ENCODE data around the gene MRPL33.

MRPL33 gene

DNA sequence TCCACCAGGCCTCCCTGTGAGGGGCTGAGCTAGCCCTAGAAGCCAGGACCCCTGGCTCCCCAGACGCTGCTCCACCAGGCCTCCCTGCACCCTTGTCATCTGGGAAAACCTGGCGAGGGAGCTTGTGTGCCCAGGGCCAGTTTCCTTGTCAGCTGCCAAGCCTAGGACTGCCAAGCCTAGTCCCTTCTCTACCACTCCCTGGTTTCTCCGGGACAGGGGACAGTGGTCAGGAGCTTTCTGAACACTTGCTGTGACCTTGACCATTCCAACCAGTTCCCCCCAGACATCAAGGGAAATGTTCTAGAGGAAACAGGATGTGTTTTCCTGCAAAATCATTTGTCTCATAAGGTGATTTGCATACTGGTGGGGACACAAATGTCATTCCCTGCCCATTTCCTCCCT lies 41.3 kb upstream of the MRPL33 start:
- no peak for DNase-seq
- H3K4me1 ChIP-seq (ENCODE audit: control insufficient read depth, insufficient read depth, low read length, poor library complexity, severe bottlenecking): no peaks in the 10 kb centered on the region
- no peak overlapping the region for H3K4me3 ChIP-seq (ENCODE audit: insufficient read depth, low read depth, low read length, poor library complexity, severe bottlenecking)
- no peak overlapping the region for H3K27ac ChIP-seq (ENCODE audit: insufficient read depth, low read length, poor library complexity, severe bottlenecking)
- no peaks in the 10 kb centered on the region for H3K27me3 ChIP-seq (replicated peaks; ENCODE audit: control insufficient read depth, insufficient read depth, low read length, poor library complexity, severe bottlenecking)
- H3K36me3 ChIP-seq (ENCODE audit: control insufficient read depth, insufficient read depth, low read length): no peaks in the 10 kb centered on the region
- no peaks in the 10 kb centered on the region for H3K9me3 ChIP-seq (ENCODE audit: control insufficient read depth, low read length)

GRCh38 chr2:27730980-27731691 lies 40.4 kb upstream of the MRPL33 start:
- DNase-seq: no peak
- H3K4me3 ChIP-seq (ENCODE audit: insufficient read depth, low read depth, low read length, poor library complexity, severe bottlenecking): no peak overlapping the region
- H3K27me3 ChIP-seq (replicated peaks; ENCODE audit: control insufficient read depth, insufficient read depth, low read length, poor library complexity, severe bottlenecking): no peaks in the 10 kb centered on the region
- no peaks in the 10 kb centered on the region for H3K4me1 ChIP-seq (ENCODE audit: control insufficient read depth, insufficient read depth, low read length, poor library complexity, severe bottlenecking)
- no peaks in the 10 kb centered on the region for H3K36me3 ChIP-seq (ENCODE audit: control insufficient read depth, insufficient read depth, low read length)
- H3K9me3 ChIP-seq (ENCODE audit: control insufficient read depth, low read length): no peaks in the 10 kb centered on the region
- no peak overlapping the region for H3K27ac ChIP-seq (ENCODE audit: insufficient read depth, low read length, poor library complexity, severe bottlenecking)

- no peak overlapping the region for H3K27ac ChIP-seq (ENCODE audit: insufficient read depth, low read length, poor library complexity, severe bottlenecking)
- H3K9me3 ChIP-seq (ENCODE audit: control insufficient read depth, low read length): no peaks in the 10 kb centered on the region
- no peak overlapping the region for H3K4me3 ChIP-seq (ENCODE audit: insufficient read depth, low read depth, low read length, poor library complexity, severe bottlenecking)
- H3K36me3 ChIP-seq (ENCODE audit: control insufficient read depth, insufficient read depth, low read length): no peaks in the 10 kb centered on the region
- H3K4me1 ChIP-seq (ENCODE audit: control insufficient read depth, insufficient read depth, low read length, poor library complexity, severe bottlenecking): no peaks in the 10 kb centered on the region
- DNase-seq: no peak
- H3K27me3 ChIP-seq (replicated peaks; ENCODE audit: control insufficient read depth, insufficient read depth, low read length, poor library complexity, severe bottlenecking): no peaks in the 10 kb centered on the region
Observed at GRCh38 chr2:27734305-27734704, 37.2 kb upstream of the MRPL33 start.

DNA sequence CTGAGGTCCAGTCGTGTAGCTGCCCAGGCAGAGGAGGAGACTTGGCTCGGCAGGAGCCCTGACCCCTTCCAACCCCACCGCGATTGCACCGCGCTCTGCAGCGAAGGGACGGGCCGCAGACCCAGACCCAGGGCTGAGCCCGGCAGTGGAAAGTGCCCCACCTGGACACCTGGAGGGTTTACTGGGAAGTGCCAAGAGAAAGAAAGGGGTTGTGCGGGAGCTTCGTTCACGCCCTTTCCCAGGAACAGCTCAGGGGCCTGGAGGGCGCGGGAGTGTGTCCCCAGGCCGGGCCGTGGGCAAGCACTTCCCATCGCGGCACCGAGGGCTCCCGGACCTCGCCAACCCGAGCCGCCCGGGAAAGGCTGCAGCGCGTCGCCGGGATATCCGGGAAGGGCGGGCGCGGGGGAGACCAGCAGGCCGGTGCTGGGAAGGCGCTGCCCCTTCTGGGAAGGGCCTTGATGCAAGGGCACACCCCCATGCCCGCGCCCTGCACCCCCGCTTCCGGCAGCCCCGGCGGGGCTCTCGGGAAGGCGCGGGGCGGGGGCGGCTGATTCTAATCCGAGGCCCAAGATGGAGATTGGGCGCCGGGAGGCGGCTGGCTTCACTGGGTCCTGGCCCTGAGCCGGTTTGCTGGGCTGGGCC lies 36.1 kb upstream of the MRPL33 start:
- peak overlapping the region; percentile 2 for H3K27ac ChIP-seq (ENCODE audit: insufficient read depth, low read length, poor library complexity, severe bottlenecking)
- peak in 2 of 3 donors; percentile 1 to 7 for DNase-seq
- H3K4me3 ChIP-seq (ENCODE audit: insufficient read depth, low read depth, low read length, poor library complexity, severe bottlenecking): peak overlapping the region; percentile 48
- no peaks in the 10 kb centered on the region for H3K36me3 ChIP-seq (ENCODE audit: control insufficient read depth, insufficient read depth, low read length)
- H3K4me1 ChIP-seq (ENCODE audit: control insufficient read depth, insufficient read depth, low read length, poor library complexity, severe bottlenecking): no peaks in the 10 kb centered on the region
- H3K9me3 ChIP-seq (ENCODE audit: control insufficient read depth, low read length): no peaks in the 10 kb centered on the region
- no peaks in the 10 kb centered on the region for H3K27me3 ChIP-seq (replicated peaks; ENCODE audit: control insufficient read depth, insufficient read depth, low read length, poor library complexity, severe bottlenecking)

DNA sequence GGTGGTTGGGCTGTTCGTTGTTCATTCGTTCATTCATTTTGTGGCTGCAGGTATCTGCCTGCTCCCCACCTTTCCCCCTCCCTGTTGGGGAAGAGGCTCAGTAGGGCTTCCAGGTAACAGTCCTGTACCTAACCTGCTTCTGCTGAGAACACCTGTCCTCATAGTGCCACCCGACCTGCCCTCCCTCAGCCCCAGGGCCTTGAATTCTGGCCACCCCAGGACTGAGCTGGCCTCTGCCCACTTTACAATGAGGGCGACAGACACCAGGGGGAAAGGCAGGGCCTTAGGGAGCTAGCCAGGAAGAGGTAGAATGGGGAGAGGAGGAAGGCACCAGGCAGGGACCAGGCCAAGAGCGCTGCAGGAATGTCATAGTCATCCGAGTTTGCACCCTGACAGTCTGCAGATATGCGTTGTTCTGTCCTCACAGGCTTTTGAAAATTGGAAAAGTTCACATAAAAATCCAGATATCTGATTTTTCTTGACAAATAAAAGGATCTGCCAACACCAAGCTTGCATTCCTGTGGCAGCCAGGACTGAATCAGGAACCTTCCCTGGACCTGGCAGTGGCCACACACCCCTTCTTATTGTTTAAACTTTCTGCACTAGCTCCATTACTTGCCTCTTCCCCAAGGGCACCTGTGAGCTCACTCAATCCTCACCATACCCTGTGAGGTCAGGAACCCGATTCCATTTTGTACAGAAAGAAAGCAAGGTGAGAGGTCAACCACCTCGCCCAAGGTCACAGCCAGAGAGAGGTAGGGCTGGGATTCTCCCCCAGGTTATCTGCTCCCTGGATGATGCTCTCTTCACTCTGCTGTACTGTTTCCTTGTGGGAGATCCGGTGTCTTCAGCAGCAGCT lies 35.3 kb upstream of the MRPL33 start:
- H3K27ac ChIP-seq (ENCODE audit: insufficient read depth, low read length, poor library complexity, severe bottlenecking): no peak overlapping the region
- DNase-seq: no peak

GRCh38 chr2:27736890-27737204 lies 34.7 kb upstream of the MRPL33 start:
- Histone ChIP-seq H3K4me3 (ENCODE audit: insufficient read depth, low read depth, low read length, poor library complexity, severe bottlenecking) (no peak overlapping the region), H3K9me3 (ENCODE audit: control insufficient read depth, low read length) (no peaks in the 10 kb centered on the region), H3K4me1 (ENCODE audit: control insufficient read depth, insufficient read depth, low read length, poor library complexity, severe bottlenecking) (no peaks in the 10 kb centered on the region), H3K27ac (ENCODE audit: insufficient read depth, low read length, poor library complexity, severe bottlenecking) (no peak overlapping the region), H3K27me3 (replicated peaks; ENCODE audit: control insufficient read depth, insufficient read depth, low read length, poor library complexity, severe bottlenecking) (no peaks in the 10 kb centered on the region), H3K36me3 (ENCODE audit: control insufficient read depth, insufficient read depth, low read length) (no peaks in the 10 kb centered on the region)
- DNase-seq: no peak

More for the DNA sequence above, 35.3 kb upstream of the MRPL33 start:
- H3K9me3 ChIP-seq (ENCODE audit: control insufficient read depth, low read length): no peaks in the 10 kb centered on the region
- no peaks in the 10 kb centered on the region for H3K4me1 ChIP-seq (ENCODE audit: control insufficient read depth, insufficient read depth, low read length, poor library complexity, severe bottlenecking)
- no peaks in the 10 kb centered on the region for H3K36me3 ChIP-seq (ENCODE audit: control insufficient read depth, insufficient read depth, low read length)
- H3K4me3 ChIP-seq (ENCODE audit: insufficient read depth, low read depth, low read length, poor library complexity, severe bottlenecking): peak overlapping the region; percentile 48
- H3K27me3 ChIP-seq (replicated peaks; ENCODE audit: control insufficient read depth, insufficient read depth, low read length, poor library complexity, severe bottlenecking): no peaks in the 10 kb centered on the region

- no peak overlapping the region for H3K27ac ChIP-seq (ENCODE audit: insufficient read depth, low read length, poor library complexity, severe bottlenecking)
- H3K27me3 ChIP-seq (replicated peaks; ENCODE audit: control insufficient read depth, insufficient read depth, low read length, poor library complexity, severe bottlenecking): no peaks in the 10 kb centered on the region
- DNase-seq: no peak
- no peaks in the 10 kb centered on the region for H3K4me1 ChIP-seq (ENCODE audit: control insufficient read depth, insufficient read depth, low read length, poor library complexity, severe bottlenecking)
- H3K9me3 ChIP-seq (ENCODE audit: control insufficient read depth, low read length): no peaks in the 10 kb centered on the region
- no peak overlapping the region for H3K4me3 ChIP-seq (ENCODE audit: insufficient read depth, low read depth, low read length, poor library complexity, severe bottlenecking)
- H3K36me3 ChIP-seq (ENCODE audit: control insufficient read depth, insufficient read depth, low read length): no peaks in the 10 kb centered on the region
Observed at GRCh38 chr2:27737676-27738348, 33.7 kb upstream of the MRPL33 start.

DNA sequence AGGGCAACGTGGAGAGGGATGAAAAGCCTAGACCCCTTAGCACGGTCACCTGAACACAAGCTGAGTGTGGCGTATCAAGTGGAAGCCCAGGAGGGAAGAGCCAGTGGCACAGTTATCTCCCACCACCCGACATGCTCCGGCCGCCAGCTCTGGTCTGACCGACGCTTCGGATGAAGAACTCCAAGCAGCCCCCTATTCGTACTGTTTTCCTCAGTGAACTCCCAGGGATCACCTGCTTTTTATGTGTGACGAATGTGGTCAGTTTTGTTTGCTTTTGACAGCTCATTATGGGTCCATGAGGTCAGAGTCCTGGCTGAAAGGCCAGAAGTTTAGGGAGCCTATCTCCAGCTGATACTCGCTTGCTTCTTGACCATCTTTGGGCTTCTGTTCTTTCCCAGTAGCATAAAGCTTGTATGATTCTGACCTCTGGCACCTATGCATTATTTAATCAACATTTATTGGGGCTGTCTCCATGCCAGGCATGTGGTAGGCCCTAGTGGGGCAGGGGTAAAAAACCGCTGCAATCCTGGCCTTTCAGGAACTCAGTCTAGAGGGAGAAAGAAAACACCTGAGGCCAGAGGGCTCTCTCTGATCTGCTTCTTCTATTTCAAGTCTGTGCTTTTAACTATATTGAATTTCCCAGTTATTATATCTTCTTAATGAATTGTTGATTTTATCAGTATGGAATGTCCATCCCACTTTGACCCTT lies 33.0 kb upstream of the MRPL33 start:
- Histone ChIP-seq H3K4me1 (ENCODE audit: control insufficient read depth, insufficient read depth, low read length, poor library complexity, severe bottlenecking) (no peaks in the 10 kb centered on the region), H3K4me3 (ENCODE audit: insufficient read depth, low read depth, low read length, poor library complexity, severe bottlenecking) (no peak overlapping the region), H3K27ac (ENCODE audit: insufficient read depth, low read length, poor library complexity, severe bottlenecking) (no peak overlapping the region), H3K27me3 (replicated peaks; ENCODE audit: control insufficient read depth, insufficient read depth, low read length, poor library complexity, severe bottlenecking) (no peaks in the 10 kb centered on the region), H3K9me3 (ENCODE audit: control insufficient read depth, low read length) (no peaks in the 10 kb centered on the region), H3K36me3 (ENCODE audit: control insufficient read depth, insufficient read depth, low read length) (no peaks in the 10 kb centered on the region)
- DNase-seq: no peak

DNA sequence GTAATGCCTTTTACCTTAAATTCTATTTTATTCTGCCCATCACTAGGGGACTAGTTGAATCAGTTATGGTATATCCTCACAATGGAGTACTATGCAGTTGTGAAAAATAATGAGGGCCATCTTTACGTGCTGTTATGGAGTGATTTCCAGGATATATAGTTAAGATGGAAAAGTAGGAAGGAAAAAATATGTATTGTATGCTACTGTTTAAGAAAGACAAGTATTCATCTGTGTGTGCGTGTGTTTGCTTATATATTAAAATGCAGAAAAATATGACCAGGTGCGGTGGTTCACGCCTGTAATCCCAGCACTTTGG lies 32.5 kb upstream of the MRPL33 start:
- no peaks in the 10 kb centered on the region for H3K4me1 ChIP-seq (ENCODE audit: control insufficient read depth, insufficient read depth, low read length, poor library complexity, severe bottlenecking)
- no peaks in the 10 kb centered on the region for H3K9me3 ChIP-seq (ENCODE audit: control insufficient read depth, low read length)
- no peak overlapping the region for H3K4me3 ChIP-seq (ENCODE audit: insufficient read depth, low read depth, low read length, poor library complexity, severe bottlenecking)
- DNase-seq: no peak
- no peak overlapping the region for H3K27ac ChIP-seq (ENCODE audit: insufficient read depth, low read length, poor library complexity, severe bottlenecking)
- H3K27me3 ChIP-seq (replicated peaks; ENCODE audit: control insufficient read depth, insufficient read depth, low read length, poor library complexity, severe bottlenecking): no peaks in the 10 kb centered on the region
- no peaks in the 10 kb centered on the region for H3K36me3 ChIP-seq (ENCODE audit: control insufficient read depth, insufficient read depth, low read length)

Measured in effector memory CD4-positive, alpha-beta T cell (primary cell).